ENCODE data around the gene LIMA1.

LIMA1 gene

GRCh38 chr12:50263832-50264231, 19.5 kb downstream of the LIMA1 start:
- Histone ChIP-seq H3K4me1 (ENCODE audit: control insufficient read depth in 1 of 2, insufficient read depth in 2 of 2, low read length in 2 of 2) (no peaks in the 10 kb centered on the region), H3K27ac (ENCODE audit: low read depth, low read length) (no peak overlapping the region), H2BK120ac (ENCODE audit: insufficient read depth, low read length, poor library complexity) (no peak overlapping the region), H4K8ac (ENCODE audit: low read depth, low read length) (no peak overlapping the region), H3K79me1 (ENCODE audit: low read length) (peaks cover 3% of the 10 kb centered on the region), H3K14ac (ENCODE audit: low read length) (no peak overlapping the region), H3K9ac (ENCODE audit: low read length) (no peak overlapping the region), H3K4me3 (ENCODE audit: low read depth, low read length) (no peak overlapping the region), H2AFZ (ENCODE audit: insufficient read depth, low read length, poor library complexity) (no peak overlapping the region), H4K91ac (ENCODE audit: low read depth, low read length) (no peak overlapping the region), H3K18ac (ENCODE audit: low read length) (no peak overlapping the region), H3K79me2 (ENCODE audit: control insufficient read depth, insufficient read depth, low read length, poor library complexity) (no peaks in the 10 kb centered on the region), H3K4ac (ENCODE audit: low read depth, low read length) (no peak overlapping the region), H3K36me3 (ENCODE audit: control insufficient read depth in 1 of 2, insufficient read depth in 2 of 2, low read length in 2 of 2) (peaks cover 0 to 2% of the 10 kb centered on the region in 2 experiments), H4K12ac (ENCODE audit: low read depth, low read length) (no peak overlapping the region), H3K23ac (ENCODE audit: low read length) (no peak overlapping the region), H2BK12ac (ENCODE audit: low read length) (no peak overlapping the region), H2BK5ac (ENCODE audit: low read depth, low read length, poor library complexity) (no peak overlapping the region), H3K27me3 (ENCODE audit: insufficient read depth, low read length) (no peaks in the 10 kb centered on the region), H3K4me2 (ENCODE audit: low read length) (no peak overlapping the region), H2AK5ac (ENCODE audit: low read length) (no peak overlapping the region), H3K9me3 (ENCODE audit: insufficient read depth, low read depth, low read length) (no peaks in the 10 kb centered on the region)
- no peak for DNase-seq
- no CpG with 5 or more reads among the region's 2 CpGs for WGBS (ENCODE audit: extremely low coverage, insufficient coverage, insufficient read length)

GRCh38 chr12:50261654-50262053, 21.7 kb downstream of the LIMA1 start:
- no peak overlapping the region for H4K91ac ChIP-seq (ENCODE audit: low read depth, low read length)
- H2BK5ac ChIP-seq (ENCODE audit: low read depth, low read length, poor library complexity), result no peak overlapping the region

GRCh38 chr12:50258167-50258551, 25.2 kb downstream of the LIMA1 start:
- no peaks in the 10 kb centered on the region for H3K36me3 ChIP-seq (ENCODE audit: control insufficient read depth in 1 of 2, insufficient read depth in 2 of 2, low read length in 2 of 2)

More at GRCh38 chr12:50261654-50262053, 21.7 kb downstream of the LIMA1 start:
- Histone ChIP-seq H3K23ac (ENCODE audit: low read length) (no peak overlapping the region), H2BK120ac (ENCODE audit: insufficient read depth, low read length, poor library complexity) (no peak overlapping the region), H3K14ac (ENCODE audit: low read length) (no peak overlapping the region), H3K9me3 (ENCODE audit: insufficient read depth, low read depth, low read length) (no peaks in the 10 kb centered on the region), H3K4me3 (ENCODE audit: low read depth, low read length) (no peak overlapping the region), H3K4ac (ENCODE audit: low read depth, low read length) (no peak overlapping the region), H3K4me1 (ENCODE audit: control insufficient read depth in 1 of 2, insufficient read depth in 2 of 2, low read length in 2 of 2) (peaks cover 0 to 3% of the 10 kb centered on the region in 2 experiments), H4K8ac (ENCODE audit: low read depth, low read length) (no peak overlapping the region), H2BK12ac (ENCODE audit: low read length) (no peak overlapping the region), H3K79me2 (ENCODE audit: control insufficient read depth, insufficient read depth, low read length, poor library complexity) (no peaks in the 10 kb centered on the region), H4K12ac (ENCODE audit: low read depth, low read length) (no peak overlapping the region), H3K36me3 (ENCODE audit: control insufficient read depth in 1 of 2, insufficient read depth in 2 of 2, low read length in 2 of 2) (no peaks in the 10 kb centered on the region), H3K79me1 (ENCODE audit: low read length) (peaks cover 3% of the 10 kb centered on the region), H3K4me2 (ENCODE audit: low read length) (no peak overlapping the region), H3K27ac (ENCODE audit: low read depth, low read length) (no peak overlapping the region), H2AFZ (ENCODE audit: insufficient read depth, low read length, poor library complexity) (no peak overlapping the region), H2AK5ac (ENCODE audit: low read length) (no peak overlapping the region), H3K18ac (ENCODE audit: low read length) (no peak overlapping the region), H3K9ac (ENCODE audit: low read length) (no peak overlapping the region), H3K27me3 (ENCODE audit: insufficient read depth, low read length) (no peaks in the 10 kb centered on the region)
- no CpG with 5 or more reads among the region's 3 CpGs for WGBS (ENCODE audit: extremely low coverage, insufficient coverage, insufficient read length)
- DNase-seq, result no peak

DNA sequence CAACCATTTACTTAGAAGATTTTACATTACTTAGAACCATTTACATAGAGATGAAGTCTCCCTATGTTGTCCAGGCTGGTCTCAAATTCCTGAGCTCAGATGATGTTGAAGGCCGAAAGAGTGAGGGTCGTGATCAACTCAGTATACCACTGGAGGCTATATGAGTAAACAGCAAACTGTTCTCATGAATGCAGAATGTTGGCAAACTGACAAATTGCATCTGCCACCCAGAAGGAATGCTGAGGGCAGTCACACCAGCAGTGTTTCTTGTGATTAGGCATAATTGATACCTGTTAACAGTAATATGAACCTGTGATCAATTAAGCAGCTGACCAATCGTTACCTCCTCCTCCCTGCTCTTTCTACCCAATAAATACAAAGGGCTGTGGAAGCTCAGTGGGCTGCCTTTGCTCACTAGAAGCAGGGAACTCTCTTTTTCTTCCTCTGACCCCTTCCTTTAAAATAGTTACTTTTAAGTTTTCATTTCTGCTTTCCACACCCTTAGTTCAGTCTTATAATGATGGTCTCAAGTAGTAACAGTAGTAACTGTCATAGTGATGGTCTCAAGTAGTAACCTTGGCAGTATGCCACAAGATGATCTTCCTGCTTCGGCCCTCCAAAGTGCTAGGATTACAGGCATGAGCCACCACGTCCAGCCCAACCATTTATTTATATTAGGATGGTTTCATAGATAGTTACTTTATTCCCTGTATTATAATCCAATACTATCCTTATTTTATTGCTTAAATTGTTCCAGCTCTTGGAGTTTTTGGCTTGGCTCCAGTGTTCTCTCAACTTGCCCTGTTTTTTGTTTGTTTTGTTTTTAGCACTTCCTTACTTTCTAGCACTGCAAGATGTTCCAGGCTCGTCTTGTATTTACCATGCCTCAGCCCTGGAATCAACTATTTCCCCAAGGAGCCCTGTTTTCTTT, 25.8 kb downstream of the LIMA1 start:
- H3K4me3 ChIP-seq (ENCODE audit: low read depth, low read length), result no peak overlapping the region
- WGBS (ENCODE audit: extremely low coverage, insufficient coverage, insufficient read length), result no CpG with 5 or more reads among the region's 6 CpGs
- no peak overlapping the region for H3K27ac ChIP-seq (ENCODE audit: low read depth, low read length)
- H3K4me1 ChIP-seq (ENCODE audit: control insufficient read depth in 1 of 2, insufficient read depth in 2 of 2, low read length in 2 of 2), result peaks cover 2 to 5% of the 10 kb centered on the region in 2 experiments
- H2BK12ac ChIP-seq (ENCODE audit: low read length), result no peak overlapping the region
- H2AFZ ChIP-seq (ENCODE audit: insufficient read depth, low read length, poor library complexity), result no peak overlapping the region
- H3K23ac ChIP-seq (ENCODE audit: low read length), result no peak overlapping the region
- H4K12ac ChIP-seq (ENCODE audit: low read depth, low read length), result no peak overlapping the region
- no peak overlapping the region for H2BK120ac ChIP-seq (ENCODE audit: insufficient read depth, low read length, poor library complexity)
- H3K14ac ChIP-seq (ENCODE audit: low read length), result no peak overlapping the region
- no peaks in the 10 kb centered on the region for H3K27me3 ChIP-seq (ENCODE audit: insufficient read depth, low read length)
- H3K18ac ChIP-seq (ENCODE audit: low read length), result no peak overlapping the region
- no peak overlapping the region for H4K8ac ChIP-seq (ENCODE audit: low read depth, low read length)
- H3K9me3 ChIP-seq (ENCODE audit: insufficient read depth, low read depth, low read length), result no peaks in the 10 kb centered on the region
- H3K79me2 ChIP-seq (ENCODE audit: control insufficient read depth, insufficient read depth, low read length, poor library complexity), result no peaks in the 10 kb centered on the region
- H2AK5ac ChIP-seq (ENCODE audit: low read length), result no peak overlapping the region
- H3K36me3 ChIP-seq (ENCODE audit: control insufficient read depth in 1 of 2, insufficient read depth in 2 of 2, low read length in 2 of 2), result no peaks in the 10 kb centered on the region
- H3K9ac ChIP-seq (ENCODE audit: low read length), result no peak overlapping the region
- no peak overlapping the region for H2BK5ac ChIP-seq (ENCODE audit: low read depth, low read length, poor library complexity)
- DNase-seq, result peak in 1 of 2 donors; percentile 53
- H4K91ac ChIP-seq (ENCODE audit: low read depth, low read length), result no peak overlapping the region
- peaks cover 4% of the 10 kb centered on the region for H3K79me1 ChIP-seq (ENCODE audit: low read length)
- H3K4ac ChIP-seq (ENCODE audit: low read depth, low read length), result no peak overlapping the region
- no peak overlapping the region for H3K4me2 ChIP-seq (ENCODE audit: low read length)

More at GRCh38 chr12:50258167-50258551, 25.2 kb downstream of the LIMA1 start:
- H3K79me2 ChIP-seq (ENCODE audit: control insufficient read depth, insufficient read depth, low read length, poor library complexity), result no peaks in the 10 kb centered on the region
- H3K14ac ChIP-seq (ENCODE audit: low read length), result no peak overlapping the region
- no peak overlapping the region for H4K91ac ChIP-seq (ENCODE audit: low read depth, low read length)
- no peak overlapping the region for H3K9ac ChIP-seq (ENCODE audit: low read length)
- H3K27me3 ChIP-seq (ENCODE audit: insufficient read depth, low read length), result no peaks in the 10 kb centered on the region
- no peak overlapping the region for H2AFZ ChIP-seq (ENCODE audit: insufficient read depth, low read length, poor library complexity)
- H3K4ac ChIP-seq (ENCODE audit: low read depth, low read length), result no peak overlapping the region
- WGBS (ENCODE audit: extremely low coverage, insufficient coverage, insufficient read length), result no CpG with 5 or more reads among the region's 5 CpGs
- H2BK12ac ChIP-seq (ENCODE audit: low read length), result no peak overlapping the region
- no peak overlapping the region for H3K4me2 ChIP-seq (ENCODE audit: low read length)
- no peak overlapping the region for H3K27ac ChIP-seq (ENCODE audit: low read depth, low read length)
- no peaks in the 10 kb centered on the region for H3K9me3 ChIP-seq (ENCODE audit: insufficient read depth, low read depth, low read length)
- no peak overlapping the region for H4K8ac ChIP-seq (ENCODE audit: low read depth, low read length)
- no peak overlapping the region for H2BK5ac ChIP-seq (ENCODE audit: low read depth, low read length, poor library complexity)
- H2BK120ac ChIP-seq (ENCODE audit: insufficient read depth, low read length, poor library complexity), result no peak overlapping the region
- H3K18ac ChIP-seq (ENCODE audit: low read length), result no peak overlapping the region
- no peak overlapping the region for H4K12ac ChIP-seq (ENCODE audit: low read depth, low read length)
- H2AK5ac ChIP-seq (ENCODE audit: low read length), result no peak overlapping the region
- DNase-seq, result peak in 1 of 2 donors; percentile 58
- H3K79me1 ChIP-seq (ENCODE audit: low read length), result peaks cover 4% of the 10 kb centered on the region
- no peak overlapping the region for H3K23ac ChIP-seq (ENCODE audit: low read length)
- peaks cover 2 to 5% of the 10 kb centered on the region in 2 experiments for H3K4me1 ChIP-seq (ENCODE audit: control insufficient read depth in 1 of 2, insufficient read depth in 2 of 2, low read length in 2 of 2)
- H3K4me3 ChIP-seq (ENCODE audit: low read depth, low read length), result no peak overlapping the region
